ENCODE results near the gene FBXO30. TPM values are rescaled to one million over a fixed set of nuclear protein-coding genes. Genes with fewer than 3 reads are reported as not detected.

The FBXO30 gene
- total and polyA plus RNA-seq, 2 experiments from 2014 or later, result 8.5 to 12.6 TPM

- Histone ChIP-seq H4K20me1 (ENCODE audit: insufficient read depth) (no peaks in the 10 kb centered on the region), H3F3A (ENCODE audit: insufficient read depth) (no peaks in the 10 kb centered on the region), H3K4me2 (ENCODE audit: unreplicated experiment) (no peak overlapping the region), H3K27me3 (replicated peaks; ENCODE audit: insufficient read depth) (no peaks in the 10 kb centered on the region), H3K36me3 (ENCODE audit: low read depth) (no peaks in the 10 kb centered on the region), H3K9ac (no peak overlapping the region), H2AFZ (no peak overlapping the region), H3K27ac (no peak overlapping the region), H3K9me3 (ENCODE audit: low read depth) (no peaks in the 10 kb centered on the region), H3K4me1 (ENCODE audit: insufficient read depth) (no peaks in the 10 kb centered on the region), H3K4me3 (no peak overlapping the region), H3K79me2 (ENCODE audit: insufficient read depth) (no peaks in the 10 kb centered on the region), H3K9me2 (ENCODE audit: insufficient read depth) (no peaks in the 10 kb centered on the region)
- DNase-seq, result no peak
- no peak for TF ChIP-seq EZH2 (IDR thresholded peaks at IDR 0.05; ENCODE audit: insufficient read depth, poor library complexity, severe bottlenecking)
- in situ Hi-C loops (cut with MboI), result no loop called here
Observed at GRCh38 chr6:145765449-145765848, 49.1 kb downstream of the FBXO30 start.

GRCh38 chr6:145763742-145764141 is 50.9 kb downstream of the FBXO30 start:
- no peak overlapping the region for H2AFZ ChIP-seq
- H3K36me3 ChIP-seq (ENCODE audit: low read depth), result no peaks in the 10 kb centered on the region
- H3K4me3 ChIP-seq, result no peak overlapping the region
- no peak overlapping the region for H3K27ac ChIP-seq
- H3K79me2 ChIP-seq (ENCODE audit: insufficient read depth), result no peaks in the 10 kb centered on the region
- no peak for DNase-seq
- no peaks in the 10 kb centered on the region for H3F3A ChIP-seq (ENCODE audit: insufficient read depth)
- H3K4me1 ChIP-seq (ENCODE audit: insufficient read depth), result no peaks in the 10 kb centered on the region
- TF ChIP-seq EZH2 (IDR thresholded peaks at IDR 0.05; ENCODE audit: insufficient read depth, poor library complexity, severe bottlenecking), result no peak
- TF ChIP-seq EZH2phosphoT487 (IDR thresholded peaks at IDR 0.05; ENCODE audit: insufficient read depth, low read depth), result no peak
- in situ Hi-C loops (cut with MboI), result no loop called here
- no peaks in the 10 kb centered on the region for H4K20me1 ChIP-seq (ENCODE audit: insufficient read depth)
- H3K9me2 ChIP-seq (ENCODE audit: insufficient read depth), result no peaks in the 10 kb centered on the region
- H3K27me3 ChIP-seq (replicated peaks; ENCODE audit: insufficient read depth), result no peaks in the 10 kb centered on the region
- H3K4me2 ChIP-seq (ENCODE audit: unreplicated experiment), result no peak overlapping the region
- H3K9ac ChIP-seq, result no peak overlapping the region
- H3K9me3 ChIP-seq (ENCODE audit: low read depth), result no peaks in the 10 kb centered on the region

DNA sequence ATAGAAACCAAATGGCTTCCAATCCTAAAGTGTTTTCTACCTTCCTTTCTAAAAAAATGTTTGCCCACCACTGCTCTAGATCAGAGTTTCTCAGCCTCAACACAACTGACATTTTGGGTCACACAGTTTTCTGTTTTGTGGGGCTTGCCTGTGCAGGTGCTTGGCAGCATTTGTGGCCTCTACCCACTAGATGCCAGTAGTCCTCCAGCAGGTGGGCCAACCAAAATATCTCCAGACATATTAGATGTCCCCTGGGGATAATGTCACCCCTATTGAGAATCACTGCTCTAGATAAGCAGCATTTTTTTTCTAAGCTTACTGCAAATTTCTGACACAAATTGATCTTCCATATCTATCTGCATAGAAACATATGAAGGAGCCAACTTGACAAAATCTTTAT is 53.0 kb downstream of the FBXO30 start:
- TF ChIP-seq EZH2phosphoT487 (IDR thresholded peaks at IDR 0.05; ENCODE audit: insufficient read depth, low read depth) (no peak), EZH2 (IDR thresholded peaks at IDR 0.05; ENCODE audit: insufficient read depth, poor library complexity, severe bottlenecking) (no peak)
- no peak overlapping the region for H3K4me3 ChIP-seq
- H3K4me1 ChIP-seq (ENCODE audit: insufficient read depth), result peaks cover under 1% of the 10 kb centered on the region; the same call in 1 of the 2 replicates
- no peaks in the 10 kb centered on the region for H3K36me3 ChIP-seq (ENCODE audit: low read depth)
- H2AFZ ChIP-seq, result no peak overlapping the region
- 0 out of 2 replicates have a peak, but pooled peaks cover 1% of the 10 kb centered on the region for H3F3A ChIP-seq (ENCODE audit: insufficient read depth)
- no peaks in the 10 kb centered on the region for H3K79me2 ChIP-seq (ENCODE audit: insufficient read depth)
- no peaks in the 10 kb centered on the region for H4K20me1 ChIP-seq (ENCODE audit: insufficient read depth)
- H3K27ac ChIP-seq, result no peak overlapping the region
- H3K9me2 ChIP-seq (ENCODE audit: insufficient read depth), result no peaks in the 10 kb centered on the region
- in situ Hi-C loops (cut with MboI), result no loop called here
- H3K9ac ChIP-seq, result no peak overlapping the region
- H3K27me3 ChIP-seq (replicated peaks; ENCODE audit: insufficient read depth), result no peaks in the 10 kb centered on the region
- no peak for DNase-seq
- H3K9me3 ChIP-seq (ENCODE audit: low read depth), result no peaks in the 10 kb centered on the region
- no peak overlapping the region for H3K4me2 ChIP-seq (ENCODE audit: unreplicated experiment)

DNA sequence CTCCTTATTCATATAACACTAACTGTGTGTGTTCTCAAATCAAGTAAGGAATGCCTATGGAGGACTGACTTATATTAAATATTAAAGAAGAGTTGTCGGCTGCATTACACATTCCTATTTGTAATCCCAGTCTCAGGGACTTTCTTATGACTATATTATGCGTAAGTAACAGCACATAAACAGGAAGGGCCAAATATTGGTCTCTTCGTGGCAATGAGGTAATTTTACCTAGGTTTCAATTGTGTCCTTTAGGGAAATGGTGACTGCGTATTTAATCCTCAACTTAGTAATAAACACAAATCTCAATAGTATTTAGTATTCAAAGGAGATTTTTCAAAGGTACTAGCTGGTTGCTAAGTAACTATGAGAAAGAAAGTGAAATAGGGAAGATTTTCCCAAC is 56.5 kb downstream of the FBXO30 start:
- H3F3A ChIP-seq (ENCODE audit: insufficient read depth), result peaks cover 17% of the 10 kb centered on the region
- no peaks in the 10 kb centered on the region for H4K20me1 ChIP-seq (ENCODE audit: insufficient read depth)
- no peak overlapping the region for H3K4me2 ChIP-seq (ENCODE audit: unreplicated experiment)
- H3K36me3 ChIP-seq (ENCODE audit: low read depth), result no peaks in the 10 kb centered on the region
- WGBS, 2 experiments (ENCODE audit: low coverage in 1 of 2, low lambda C conversion rate in 2 of 2, missing lambda C conversion rate in 2 of 2), result 88 to 92% methylated on average over 4 of the region's 4 CpGs
- no peak overlapping the region for H3K9ac ChIP-seq
- H3K4me3 ChIP-seq, result no peak overlapping the region
- peaks cover 11% of the 10 kb centered on the region for H3K4me1 ChIP-seq (ENCODE audit: insufficient read depth)
- no peak overlapping the region for H3K27ac ChIP-seq
- no peaks in the 10 kb centered on the region for H3K79me2 ChIP-seq (ENCODE audit: insufficient read depth)
- H3K9me3 ChIP-seq (ENCODE audit: low read depth), result no peaks in the 10 kb centered on the region
- TF ChIP-seq EZH2phosphoT487 (IDR thresholded peaks at IDR 0.05; ENCODE audit: insufficient read depth, low read depth) (no peak), EZH2 (IDR thresholded peaks at IDR 0.05; ENCODE audit: insufficient read depth, poor library complexity, severe bottlenecking) (no peak)
- in situ Hi-C loops (cut with MboI), result no loop called here
- H3K9me2 ChIP-seq (ENCODE audit: insufficient read depth), result no peaks in the 10 kb centered on the region
- H3K27me3 ChIP-seq (replicated peaks; ENCODE audit: insufficient read depth), result no peaks in the 10 kb centered on the region
- H2AFZ ChIP-seq, result no peak overlapping the region
- no peak for DNase-seq

GRCh38 chr6:145756170-145756662 is 58.4 kb downstream of the FBXO30 start:
- DNase-seq, result peak; percentile 79
- no peak overlapping the region for H3K4me2 ChIP-seq (ENCODE audit: unreplicated experiment)

More at GRCh38 chr6:145756170-145756662, 58.4 kb downstream of the FBXO30 start:
- TF ChIP-seq EZH2 (IDR thresholded peaks at IDR 0.05; ENCODE audit: insufficient read depth, poor library complexity, severe bottlenecking) (no peak), EZH2phosphoT487 (IDR thresholded peaks at IDR 0.05; ENCODE audit: insufficient read depth, low read depth) (0 out of 2 replicates have a peak, but pooled peaks have one; percentile 29)
- Histone ChIP-seq H2AFZ (no peak overlapping the region), H3K9me2 (ENCODE audit: insufficient read depth) (no peaks in the 10 kb centered on the region; the same call in 1 of the 2 replicates), H4K20me1 (ENCODE audit: insufficient read depth) (no peaks in the 10 kb centered on the region), H3K4me3 (no peak overlapping the region), H3K36me3 (ENCODE audit: low read depth) (no peaks in the 10 kb centered on the region), H3F3A (ENCODE audit: insufficient read depth) (peaks cover 17% of the 10 kb centered on the region), H3K4me1 (ENCODE audit: insufficient read depth) (peaks cover 11% of the 10 kb centered on the region), H3K27ac (peak overlapping the region; percentile 40), H3K9me3 (ENCODE audit: low read depth) (no peaks in the 10 kb centered on the region), H3K27me3 (replicated peaks; ENCODE audit: insufficient read depth) (no peaks in the 10 kb centered on the region), H3K79me2 (ENCODE audit: insufficient read depth) (no peaks in the 10 kb centered on the region), H3K9ac (no peak overlapping the region)
- in situ Hi-C loops (cut with MboI), result no loop called here
- 3 to 6% methylated on average over 1 of the region's 1 CpG for WGBS, 2 experiments (ENCODE audit: low coverage in 1 of 2, low lambda C conversion rate in 2 of 2, missing lambda C conversion rate in 2 of 2)
